A549 (cell line): ENCODE measurements around the gene PHTF2.

Source experiments
- CHD2 ChIP-seq: fragments of 150-350 bp; IDR thresholded peaks from 2 replicates; pipeline ENCODE4 v1.6.1; 2014; ENCODE audit warnings: low read length; ENCODE audit not compliant: partially characterized antibody
- EP300 ChIP-seq, 2 experiments: fragments of >200 bp; sonication (Bioruptor Twin); formaldehyde crosslinking; IDR thresholded peaks; 2 replicates in 1 of 2; 3 replicates in 1 of 2; pipeline ENCODE4 v1.6.1; 2016 to 2017
- FOSB ChIP-seq: fragments of 250-450 bp; sonication (Bioruptor Pico); IDR thresholded peaks from 2 replicates; pipeline ENCODE4 v1.5.0; 2020; ENCODE audit warnings: mild to moderate bottlenecking, moderate library complexity
- HMGXB4 ChIP-seq: fragments of 250-450 bp; sonication (Bioruptor Pico); IDR thresholded peaks from 2 replicates; pipeline ENCODE4 v1.5.0; 2021; ENCODE audit warnings: mild to moderate bottlenecking, moderate library complexity, borderline replicate concordance
- JUN ChIP-seq, 2 experiments: fragments of >200 bp; sonication (Bioruptor Twin); formaldehyde crosslinking; IDR thresholded peaks; 2 replicates in 1 of 2; 3 replicates in 1 of 2; pipeline ENCODE4 v1.6.1; 2016 to 2017
- MAZ ChIP-seq: fragments of 150-350 bp; IDR thresholded peaks from 2 replicates; pipeline ENCODE4 v1.6.1; 2014; ENCODE audit warnings: antibody characterized with exemption, low read depth, low read length, borderline replicate concordance
- MYC ChIP-seq: IDR thresholded peaks from 2 replicates; pipeline ENCODE4 v1.6.1; 2012; ENCODE audit warnings: mild to moderate bottlenecking, inconsistent platforms, low read length, improper control_type of control experiment, borderline replicate concordance
- PHF8 ChIP-seq: fragments of 200-600 bp; sonication (generic); IDR thresholded peaks from 2 replicates; pipeline ENCODE4 v1.6.1; 2016; ENCODE audit warnings: low read depth, mild to moderate bottlenecking, antibody characterized with exemption, moderate library complexity, borderline replicate concordance
- POLR2AphosphoS2 ChIP-seq: conservative IDR thresholded peaks from 2 replicates; pipeline ENCODE4 v1.6.1; 2012; ENCODE audit warnings: low read length, improper control_type of control experiment, inconsistent platforms
- RCOR1 ChIP-seq: fragments of 150-350 bp; IDR thresholded peaks from 2 replicates; pipeline ENCODE4 v1.6.1; 2014; ENCODE audit warnings: antibody characterized with exemption, low read length, low read depth
- RFX5 ChIP-seq: fragments of 450-650 bp; IDR thresholded peaks from 2 replicates; pipeline ENCODE4 v1.7.1; 2014; ENCODE audit warnings: antibody characterized with exemption, mild to moderate bottlenecking, moderate library complexity
- SMC3 ChIP-seq: fragments of >200 bp; sonication (Bioruptor Twin); formaldehyde crosslinking; IDR thresholded peaks from 3 replicates; pipeline ENCODE4 v1.6.1; 2018; ENCODE audit warnings: inconsistent platforms
- TF ChIP-seq, protein P1 (sequence below): IDR thresholded peaks from 2 replicates; pipeline ENCODE4 v1.6.1; 2012
- TF ChIP-seq, protein P2 (sequence below): fragments of >200 bp; sonication (Bioruptor Twin); formaldehyde crosslinking; IDR thresholded peaks from 3 replicates; pipeline ENCODE4 v1.5.1; 2016

DNA sequence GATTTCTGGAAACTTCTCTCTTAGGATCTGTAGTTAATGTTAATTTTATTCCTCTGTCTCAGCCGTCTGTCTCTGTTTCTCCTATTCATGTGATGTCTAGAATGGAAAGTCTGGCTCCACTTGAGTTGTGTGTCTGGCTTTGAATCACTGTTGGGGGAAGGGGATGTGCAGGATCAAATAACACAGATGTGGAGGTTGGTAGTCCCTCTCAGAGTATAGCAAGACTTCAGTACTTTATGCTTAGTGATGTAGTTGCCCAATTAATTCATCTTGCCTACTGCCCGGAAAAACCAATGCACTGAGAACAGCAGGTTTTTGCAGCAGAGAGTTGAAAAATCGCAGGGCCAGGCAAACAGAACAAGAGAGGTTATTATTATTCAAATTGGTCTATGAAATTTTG lies 79.2 kb downstream of the PHTF2 start:
- TF ChIP-seq CHD2 = no peak
- TF ChIP-seq, protein P1, sequence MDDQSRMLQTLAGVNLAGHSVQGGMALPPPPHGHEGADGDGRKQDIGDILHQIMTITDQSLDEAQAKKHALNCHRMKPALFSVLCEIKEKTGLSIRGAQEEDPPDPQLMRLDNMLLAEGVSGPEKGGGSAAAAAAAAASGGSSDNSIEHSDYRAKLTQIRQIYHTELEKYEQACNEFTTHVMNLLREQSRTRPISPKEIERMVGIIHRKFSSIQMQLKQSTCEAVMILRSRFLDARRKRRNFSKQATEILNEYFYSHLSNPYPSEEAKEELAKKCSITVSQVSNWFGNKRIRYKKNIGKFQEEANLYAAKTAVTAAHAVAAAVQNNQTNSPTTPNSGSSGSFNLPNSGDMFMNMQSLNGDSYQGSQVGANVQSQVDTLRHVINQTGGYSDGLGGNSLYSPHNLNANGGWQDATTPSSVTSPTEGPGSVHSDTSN = no peak
- TF ChIP-seq, protein P2, sequence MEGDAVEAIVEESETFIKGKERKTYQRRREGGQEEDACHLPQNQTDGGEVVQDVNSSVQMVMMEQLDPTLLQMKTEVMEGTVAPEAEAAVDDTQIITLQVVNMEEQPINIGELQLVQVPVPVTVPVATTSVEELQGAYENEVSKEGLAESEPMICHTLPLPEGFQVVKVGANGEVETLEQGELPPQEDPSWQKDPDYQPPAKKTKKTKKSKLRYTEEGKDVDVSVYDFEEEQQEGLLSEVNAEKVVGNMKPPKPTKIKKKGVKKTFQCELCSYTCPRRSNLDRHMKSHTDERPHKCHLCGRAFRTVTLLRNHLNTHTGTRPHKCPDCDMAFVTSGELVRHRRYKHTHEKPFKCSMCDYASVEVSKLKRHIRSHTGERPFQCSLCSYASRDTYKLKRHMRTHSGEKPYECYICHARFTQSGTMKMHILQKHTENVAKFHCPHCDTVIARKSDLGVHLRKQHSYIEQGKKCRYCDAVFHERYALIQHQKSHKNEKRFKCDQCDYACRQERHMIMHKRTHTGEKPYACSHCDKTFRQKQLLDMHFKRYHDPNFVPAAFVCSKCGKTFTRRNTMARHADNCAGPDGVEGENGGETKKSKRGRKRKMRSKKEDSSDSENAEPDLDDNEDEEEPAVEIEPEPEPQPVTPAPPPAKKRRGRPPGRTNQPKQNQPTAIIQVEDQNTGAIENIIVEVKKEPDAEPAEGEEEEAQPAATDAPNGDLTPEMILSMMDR = no peak
- TF ChIP-seq JUN (IDR thresholded peaks at IDR 0.05) = no peak
- TF ChIP-seq RFX5 = no peak
- no peak for TF ChIP-seq MAZ
- TF ChIP-seq SMC3 = no peak
- no peak for TF ChIP-seq PHF8
- TF ChIP-seq POLR2AphosphoS2 = no peak
- TF ChIP-seq HMGXB4 (CRISPR knock-in tag) = no peak
- no peak for TF ChIP-seq FOSB (CRISPR knock-in tag)
- TF ChIP-seq EP300 (IDR thresholded peaks at IDR 0.05) = no peak
- no peak for TF ChIP-seq MYC
- no peak for TF ChIP-seq RCOR1
